ENCODE data around the gene TRIM27. TPM values are rescaled to one million over a fixed set of nuclear protein-coding genes. Genes with fewer than 3 reads are reported as not detected.
"Not testable (repeated sequence)": the region's sequence is repeated elsewhere in the genome, so short reads cannot be mapped to it uniquely, and the experiment has no call there.

Gene TRIM27
- total RNA-seq, 2 donors from 2014 or later, result 61.9 to 86.2 TPM

GRCh38 chr6:28858963-28859362 is 64.8 kb downstream of the TRIM27 start:
- peaks cover 3% of the 10 kb centered on the region for H3K9me3 ChIP-seq
- ATAC-seq (ENCODE audit: insufficient number of reproducible peaks, low FRiP score, low read depth) (no peak), DNase-seq (ENCODE audit: low spot score) (no peak)
- H3K4me1 ChIP-seq (ENCODE audit: control insufficient read depth in 1 of 2, low read depth in 2 of 2), result no peaks in the 10 kb centered on the region
- H3K4me3 ChIP-seq, result no peak overlapping the region
- no peak overlapping the region for H3K27ac ChIP-seq
- H3K27me3 ChIP-seq (replicated peaks; ENCODE audit: insufficient read depth), result no peaks in the 10 kb centered on the region
- no peaks in the 10 kb centered on the region for H3K36me3 ChIP-seq
- TF ChIP-seq CTCF (IDR thresholded peaks at IDR 0.05), result no peak

- H3K4me1 ChIP-seq (ENCODE audit: control insufficient read depth in 1 of 2, low read depth in 2 of 2), result no peaks in the 10 kb centered on the region
- ATAC-seq (ENCODE audit: insufficient number of reproducible peaks, low FRiP score, low read depth) (no peak), DNase-seq (ENCODE audit: low spot score) (no peak)
- H3K27ac ChIP-seq, result no peak overlapping the region
- H3K36me3 ChIP-seq, result no peaks in the 10 kb centered on the region
- H3K27me3 ChIP-seq (replicated peaks; ENCODE audit: insufficient read depth), result no peaks in the 10 kb centered on the region
- no peak overlapping the region for H3K4me3 ChIP-seq
- no peak for TF ChIP-seq CTCF (IDR thresholded peaks at IDR 0.05)
- H3K9me3 ChIP-seq, result peaks cover 3% of the 10 kb centered on the region
Observed at GRCh38 chr6:28856620-28857005, 67.2 kb downstream of the TRIM27 start.

GRCh38 chr6:28854405-28854804 is 69.4 kb downstream of the TRIM27 start:
- not testable (repeated sequence) for H3K27ac ChIP-seq; H3K4me3 ChIP-seq; H3K36me3 ChIP-seq; ATAC-seq (ENCODE audit: insufficient number of reproducible peaks, low FRiP score, low read depth); H3K4me1 ChIP-seq (ENCODE audit: control insufficient read depth in 1 of 2, low read depth in 2 of 2); H3K9me3 ChIP-seq; H3K27me3 ChIP-seq (replicated peaks; ENCODE audit: insufficient read depth); DNase-seq (ENCODE audit: low spot score)

Other genes starting within 250 kb of the TRIM27 start
- gene ZNF311, start 81.3 kb upstream of the TRIM27 start, total RNA-seq, result under 1 TPM; 0.27 to 0.35 TPM
- gene OR2W1, start 121.2 kb upstream of the TRIM27 start, total RNA-seq, result not detected
- gene OR2B3, start 163.3 kb upstream of the TRIM27 start, total RNA-seq, result not detected
- not detected for gene OR2J1, start 175.5 kb upstream of the TRIM27 start, total RNA-seq
- gene OR2J3, start 184.1 kb upstream of the TRIM27 start, total RNA-seq, result not detected
- not detected for gene OR2J2, start 246.9 kb upstream of the TRIM27 start, total RNA-seq

Measured in thoracic aorta (tissue), 2 donors.